GM21526 (cell line): ENCODE measurements around the gene PCBD2.
"Not testable (repeated sequence)": the region's sequence is repeated elsewhere in the genome, so short reads cannot be mapped to it uniquely, and the experiment has no call there.

Experiments used
- ATAC-seq: cut with Tn5 transposase; IDR thresholded peaks from one replicate; pipeline ENCODE4 v1.9.1; 2021; ENCODE audit warnings: moderate library complexity; ENCODE audit not compliant: unreplicated experiment, low FRiP score

Gene PCBD2

DNA sequence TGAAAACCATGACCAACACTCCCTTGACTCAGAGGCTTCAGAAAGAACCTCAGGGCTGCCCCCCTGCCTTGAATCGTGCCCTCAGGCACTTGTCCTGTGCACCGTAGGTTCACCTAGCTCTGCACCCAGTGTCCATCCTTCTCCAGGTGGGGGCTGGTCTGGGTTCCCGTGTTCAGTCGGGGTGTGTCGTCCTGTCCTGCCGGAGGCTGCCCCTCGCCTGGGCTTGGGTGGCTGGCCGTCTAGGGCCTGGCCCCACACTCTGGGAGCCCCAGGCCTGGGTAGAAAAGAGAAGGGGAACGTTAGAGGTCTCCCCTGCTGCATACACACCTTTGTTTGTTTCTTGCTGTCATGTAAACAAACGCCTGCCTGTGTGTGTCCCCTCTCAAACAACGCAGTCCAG is 92.1 kb downstream of the PCBD2 start:
- ATAC-seq: no peak

DNA sequence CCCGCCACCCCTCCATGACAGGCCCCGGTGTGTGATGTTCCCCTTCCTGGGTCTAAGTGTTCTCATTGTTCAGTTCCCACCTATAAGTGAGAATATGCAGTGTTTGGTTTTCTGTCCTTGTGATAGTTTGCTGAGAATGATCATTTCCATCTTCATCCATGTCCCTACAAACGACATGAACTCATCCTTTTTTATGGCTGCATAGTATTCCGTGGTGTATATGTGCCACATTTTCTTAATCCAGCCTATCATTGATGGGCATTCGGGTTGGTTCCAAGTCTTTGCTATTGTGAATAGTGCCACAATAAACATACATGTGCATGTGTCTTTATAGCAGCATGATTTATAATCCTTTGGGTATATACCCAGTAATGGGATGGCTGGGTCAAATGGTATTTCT is 93.1 kb downstream of the PCBD2 start:
- ATAC-seq: not testable (repeated sequence)

- ATAC-seq: no peak
These were observed 99.4 kb downstream of the PCBD2 start for GRCh38 chr5:135004376-135004775.

DNA sequence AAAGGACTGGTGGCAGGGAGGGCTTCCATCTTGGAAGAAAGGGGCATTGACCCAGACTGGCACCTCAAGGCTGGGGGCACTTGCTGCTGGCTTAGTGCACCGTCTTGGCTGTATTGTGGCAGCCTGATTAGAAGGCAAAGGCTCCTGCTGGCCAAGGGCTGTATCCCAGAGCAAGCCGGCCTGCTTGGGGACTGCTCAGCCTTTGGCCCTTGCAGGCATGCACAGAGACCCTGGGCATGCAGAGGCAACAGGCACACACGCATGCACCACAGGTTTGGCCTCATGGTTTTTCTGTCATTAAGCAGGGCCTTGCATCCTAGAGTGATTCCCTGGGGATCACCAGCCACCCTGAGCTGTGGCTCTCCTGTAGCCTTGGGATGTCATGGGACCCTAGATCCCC is 100.1 kb downstream of the PCBD2 start:
- no peak for ATAC-seq

DNA sequence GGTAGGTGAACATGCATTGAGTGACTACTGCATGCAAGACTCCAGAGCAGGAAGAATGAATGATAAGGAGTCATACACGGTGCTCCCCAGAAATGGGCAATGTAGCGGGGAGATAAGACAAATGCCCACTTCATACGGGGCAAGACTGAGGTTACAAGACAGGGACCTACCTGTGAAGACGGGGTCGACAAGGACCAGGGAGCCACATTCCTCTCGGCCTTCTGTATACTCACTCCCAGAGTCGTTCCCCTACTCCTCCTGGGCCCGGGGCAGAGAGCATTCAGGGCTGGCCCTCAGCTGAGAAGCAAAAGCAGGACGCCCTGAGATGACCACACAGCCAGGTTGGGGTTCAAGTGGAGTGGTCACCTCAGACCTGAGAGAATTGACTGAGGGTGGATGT is 102.4 kb downstream of the PCBD2 start:
- no peak for ATAC-seq

GRCh38 chr5:135007749-135008363 is 102.9 kb downstream of the PCBD2 start:
- no peak for ATAC-seq

DNA sequence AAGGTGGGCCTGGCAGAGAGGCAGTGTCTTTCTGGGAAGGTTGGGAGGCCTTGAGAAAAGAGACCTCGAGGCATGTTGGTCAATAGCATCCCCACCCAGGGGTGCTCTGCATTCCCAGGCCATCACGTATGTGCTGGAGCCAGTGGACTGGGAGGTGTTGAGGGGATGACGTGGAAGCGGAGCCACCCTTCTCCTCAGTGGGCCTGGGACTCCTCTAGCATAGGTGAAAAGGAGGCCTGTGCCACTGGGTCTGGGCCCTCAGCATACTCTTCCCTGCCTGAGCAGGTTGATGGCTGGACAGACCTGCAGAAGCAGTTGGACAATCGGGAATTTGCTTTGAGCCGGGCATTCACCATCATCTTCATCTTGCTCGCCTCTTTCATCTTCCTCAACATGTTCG is 103.6 kb downstream of the PCBD2 start:
- ATAC-seq: no peak

DNA sequence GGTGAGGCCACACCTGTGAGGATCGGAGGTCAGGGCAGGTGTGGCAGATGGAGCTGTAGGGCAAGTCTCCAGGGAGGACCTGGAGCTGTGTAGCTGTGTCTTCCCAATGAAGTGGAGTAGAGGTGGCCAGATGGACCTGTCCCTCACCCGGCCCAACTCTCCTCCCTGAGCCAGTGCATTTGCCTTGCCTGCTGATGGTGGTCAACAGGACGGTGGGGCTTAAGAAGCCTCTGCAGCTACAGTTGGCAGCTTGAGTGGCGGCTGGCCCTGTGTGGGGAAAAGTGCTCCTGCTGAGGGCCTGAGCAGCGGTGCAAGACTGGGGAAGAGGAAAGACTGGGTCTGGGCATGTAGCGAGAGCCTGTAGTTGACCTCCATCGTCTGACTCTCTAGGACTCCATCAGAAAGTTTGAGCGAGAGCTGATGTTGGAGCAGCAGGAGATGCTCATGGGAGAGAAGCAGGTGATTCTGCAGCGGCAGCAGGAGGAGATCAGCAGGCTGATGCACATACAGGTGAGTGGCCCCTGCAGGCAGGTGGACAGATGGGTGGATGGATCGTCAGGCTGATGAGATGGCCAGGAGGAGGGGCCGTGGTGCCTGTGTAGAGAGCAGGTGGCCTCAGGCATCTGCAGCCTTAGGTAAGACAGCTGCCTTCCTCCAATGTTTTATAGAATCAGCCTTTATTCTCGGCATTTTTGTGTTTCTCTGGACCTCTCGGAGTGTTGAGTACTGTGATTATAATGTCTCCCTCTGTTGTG is 104.2 kb downstream of the PCBD2 start:
- no peak for ATAC-seq

- no peak for ATAC-seq
These were observed 105.0 kb downstream of the PCBD2 start for GRCh38 chr5:135009736-135010501.

GRCh38 chr5:135010502-135011354 is 105.8 kb downstream of the PCBD2 start:
- no peak for ATAC-seq

- ATAC-seq: no peak
These were observed 106.6 kb downstream of the PCBD2 start for GRCh38 chr5:135011355-135012032.

DNA sequence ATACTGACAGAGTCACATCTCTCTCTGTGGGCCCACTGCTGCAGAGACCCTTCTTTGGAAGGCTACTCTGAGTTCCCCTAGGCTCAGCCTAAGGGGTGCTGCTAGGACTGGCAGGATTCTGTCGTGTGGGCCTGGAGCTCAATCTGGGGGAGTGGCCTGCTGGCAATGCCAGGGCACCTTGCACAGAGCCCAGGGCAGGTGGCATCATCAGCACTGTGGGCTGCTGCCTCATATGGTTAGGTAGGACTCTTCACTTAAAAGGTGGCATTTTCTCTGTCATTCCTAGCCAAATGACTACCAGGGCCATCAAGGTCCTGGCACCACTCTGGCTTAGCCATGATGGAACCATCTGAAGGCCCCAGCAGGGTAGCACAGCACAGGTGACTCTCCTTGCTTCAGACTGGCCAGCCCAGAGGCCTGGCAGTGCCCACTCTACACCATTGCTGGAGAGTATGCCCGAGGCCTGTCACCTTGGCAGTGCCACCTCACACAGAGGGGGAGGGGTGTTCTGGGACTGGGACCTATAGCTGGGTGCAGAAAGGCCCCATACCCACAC is 107.2 kb downstream of the PCBD2 start:
- no peak for ATAC-seq
